PFSK-1 (cell line): ENCODE results near the gene DNAH2.

Experiments used
- FOXP2 ChIP-seq: optimal IDR thresholded peaks from 2 replicates; pipeline ENCODE3; 2011; ENCODE audit warnings: borderline replicate concordance, control low read depth, inconsistent platforms; ENCODE audit not compliant: insufficient read depth; ENCODE audit errors: extremely low read length, extremely low read depth
- POLR2AphosphoS5 ChIP-seq: IDR thresholded peaks from 2 replicates; pipeline ENCODE4 v1.6.1; 2012; ENCODE audit warnings: low read depth, mild to moderate bottlenecking, control low read depth, low read length, moderate library complexity
- REST ChIP-seq, 2 experiments: IDR thresholded peaks; 2 replicates each; pipeline versions ENCODE4 v1.6.1 to v1.8.0; 2011 to 2012; ENCODE audit warnings: low read depth in 2 of 2, low read length in 2 of 2, control low read depth in 1 of 2, inconsistent platforms in 1 of 2, mild to moderate bottlenecking in 1 of 2, moderate library complexity in 1 of 2; ENCODE audit not compliant: insufficient read depth in 1 of 2
- SIN3A ChIP-seq: IDR thresholded peaks from 2 replicates; pipeline ENCODE4 v1.6.1; 2012; ENCODE audit warnings: mild to moderate bottlenecking, low read length, moderate library complexity, borderline replicate concordance; ENCODE audit not compliant: insufficient read depth
- TAF1 ChIP-seq: IDR thresholded peaks from 2 replicates; pipeline ENCODE4 v1.6.1; 2012; ENCODE audit warnings: low read length, control low read depth, borderline replicate concordance; ENCODE audit not compliant: insufficient read depth

The DNAH2 gene

GRCh38 chr17:7755095-7755890, 37.7 kb downstream of the DNAH2 start:
- TF ChIP-seq POLR2AphosphoS5 (no peak), SIN3A (no peak), FOXP2 (no peak), REST (IDR thresholded peaks at IDR 0.05; ENCODE audit: insufficient read depth in 1 of 2, low read depth in 2 of 2, low read length in 2 of 2) (no peak), TAF1 (no peak)

GRCh38 chr17:7756968-7757367, 39.4 kb downstream of the DNAH2 start:
- no peak for TF ChIP-seq REST (IDR thresholded peaks at IDR 0.05; ENCODE audit: insufficient read depth in 1 of 2, low read depth in 2 of 2, low read length in 2 of 2)

GRCh38 chr17:7763919-7764318, 46.4 kb downstream of the DNAH2 start:
- no peak for TF ChIP-seq TAF1
- no peak for TF ChIP-seq REST (IDR thresholded peaks at IDR 0.05; ENCODE audit: insufficient read depth in 1 of 2, low read depth in 2 of 2, low read length in 2 of 2)
- no peak for TF ChIP-seq FOXP2
- no peak for TF ChIP-seq SIN3A
- TF ChIP-seq POLR2AphosphoS5, result no peak

- TF ChIP-seq FOXP2 (no peak), TAF1 (no peak), POLR2AphosphoS5 (no peak), SIN3A (no peak), REST (IDR thresholded peaks at IDR 0.05; ENCODE audit: insufficient read depth in 1 of 2, low read depth in 2 of 2, low read length in 2 of 2) (no peak)
Observed at GRCh38 chr17:7767004-7767403, 49.5 kb downstream of the DNAH2 start.

GRCh38 chr17:7767405-7768021, 50.0 kb downstream of the DNAH2 start:
- TF ChIP-seq POLR2AphosphoS5, result no peak
- no peak for TF ChIP-seq SIN3A
- TF ChIP-seq FOXP2, result no peak
- no peak for TF ChIP-seq REST (IDR thresholded peaks at IDR 0.05; ENCODE audit: insufficient read depth in 1 of 2, low read depth in 2 of 2, low read length in 2 of 2)
- TF ChIP-seq TAF1, result no peak
